ENCODE results near the gene ZSWIM7.

ZSWIM7 gene

GRCh38 chr17:16044487-16044886 is 45.0 kb upstream of the ZSWIM7 start:
- no peak for TF ChIP-seq EZH2phosphoT487 (IDR thresholded peaks at IDR 0.05; ENCODE audit: borderline replicate concordance, low read length)
- TF ChIP-seq CTCF (IDR thresholded peaks at IDR 0.05; ENCODE audit: low read depth, low read length, poor library complexity, severe bottlenecking) = no peak
- Histone ChIP-seq H3K27me3 (ENCODE audit: control insufficient read depth, low read length) (no peaks in the 10 kb centered on the region), H3K36me3 (ENCODE audit: control insufficient read depth, low read length) (peaks cover 64% of the 10 kb centered on the region), H3K4me1 (ENCODE audit: control insufficient read depth, low read length) (peaks cover 5% of the 10 kb centered on the region; the same call in 1 of the 2 replicates), H3K4me2 (ENCODE audit: low read length) (no peak overlapping the region), H3K27ac (ENCODE audit: low read depth, low read length) (no peak overlapping the region), H3K4me3 (ENCODE audit: low read length) (no peak overlapping the region), H3K9me2 (replicated peaks; ENCODE audit: control insufficient read depth, low read length) (no peaks in the 10 kb centered on the region), H3K79me2 (ENCODE audit: control insufficient read depth, low read length) (no peaks in the 10 kb centered on the region), H3F3A (ENCODE audit: control insufficient read depth, insufficient read depth) (no peaks in the 10 kb centered on the region), H4K20me1 (ENCODE audit: control insufficient read depth, insufficient read depth, low read depth, low read length) (0 out of 2 replicates have a peak, but pooled peaks cover 7% of the 10 kb centered on the region), H3K9me3 (ENCODE audit: control insufficient read depth, insufficient read depth, low read length) (no peaks in the 10 kb centered on the region)

GRCh38 chr17:16040710-16041251 is 41.3 kb upstream of the ZSWIM7 start:
- Histone ChIP-seq H3K79me2 (ENCODE audit: control insufficient read depth, low read length) (no peaks in the 10 kb centered on the region), H4K20me1 (ENCODE audit: control insufficient read depth, insufficient read depth, low read depth, low read length) (no peaks in the 10 kb centered on the region), H3K4me2 (ENCODE audit: low read length) (no peak overlapping the region), H3K36me3 (ENCODE audit: control insufficient read depth, low read length) (peaks cover 74% of the 10 kb centered on the region), H3K9me2 (replicated peaks; ENCODE audit: control insufficient read depth, low read length) (no peaks in the 10 kb centered on the region), H3K9me3 (ENCODE audit: control insufficient read depth, insufficient read depth, low read length) (no peaks in the 10 kb centered on the region), H3K27ac (ENCODE audit: low read depth, low read length) (no peak overlapping the region), H3K27me3 (ENCODE audit: control insufficient read depth, low read length) (no peaks in the 10 kb centered on the region), H3K4me1 (ENCODE audit: control insufficient read depth, low read length) (peaks cover 5% of the 10 kb centered on the region; the same call in 1 of the 2 replicates), H3K4me3 (ENCODE audit: low read length) (no peak overlapping the region), H3F3A (ENCODE audit: control insufficient read depth, insufficient read depth) (no peaks in the 10 kb centered on the region)
- TF ChIP-seq CTCF (IDR thresholded peaks at IDR 0.05; ENCODE audit: low read depth, low read length, poor library complexity, severe bottlenecking) (no peak), EZH2phosphoT487 (IDR thresholded peaks at IDR 0.05; ENCODE audit: borderline replicate concordance, low read length) (no peak)

DNA sequence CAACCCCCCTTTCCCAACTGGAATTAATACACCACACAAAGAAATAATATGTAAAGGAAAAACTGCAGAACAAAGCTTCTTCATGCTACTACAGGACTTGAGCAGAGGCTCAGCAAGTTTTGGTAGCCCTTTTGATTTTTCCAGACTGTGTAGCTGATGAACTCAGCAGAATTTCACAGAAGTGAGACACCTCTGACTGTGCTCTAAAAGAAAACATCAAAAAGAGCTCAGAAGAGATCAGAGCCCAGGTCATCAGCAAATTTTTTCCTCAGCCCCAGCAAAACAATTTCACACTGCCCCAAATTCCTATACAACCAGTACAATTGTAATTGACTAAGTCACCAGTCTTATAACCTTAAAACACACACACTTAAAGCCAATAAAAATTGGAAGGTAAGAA is 38.1 kb upstream of the ZSWIM7 start:
- Histone ChIP-seq H3F3A (ENCODE audit: control insufficient read depth, insufficient read depth) (peaks cover 3% of the 10 kb centered on the region; the same call in 1 of the 2 replicates), H3K9me2 (replicated peaks; ENCODE audit: control insufficient read depth, low read length) (no peaks in the 10 kb centered on the region), H3K9me3 (ENCODE audit: control insufficient read depth, insufficient read depth, low read length) (no peaks in the 10 kb centered on the region), H3K79me2 (ENCODE audit: control insufficient read depth, low read length) (no peaks in the 10 kb centered on the region), H3K27me3 (ENCODE audit: control insufficient read depth, low read length) (no peaks in the 10 kb centered on the region), H3K4me1 (ENCODE audit: control insufficient read depth, low read length) (peaks cover 14% of the 10 kb centered on the region), H3K4me3 (ENCODE audit: low read length) (no peak overlapping the region), H3K27ac (ENCODE audit: low read depth, low read length) (no peak overlapping the region), H4K20me1 (ENCODE audit: control insufficient read depth, insufficient read depth, low read depth, low read length) (no peaks in the 10 kb centered on the region), H3K4me2 (ENCODE audit: low read length) (no peak overlapping the region), H3K36me3 (ENCODE audit: control insufficient read depth, low read length) (peaks cover 82% of the 10 kb centered on the region)
- TF ChIP-seq EZH2phosphoT487 (IDR thresholded peaks at IDR 0.05; ENCODE audit: borderline replicate concordance, low read length) (no peak), CTCF (IDR thresholded peaks at IDR 0.05; ENCODE audit: low read depth, low read length, poor library complexity, severe bottlenecking) (no peak)

All from DOHH2 (cell line).